HEK293 (cell line): Measurements from ENCODE around the gene CENPO.

ENCODE experiments used
- HOXA7 ChIP-seq: sonication (generic); formaldehyde crosslinking; IDR thresholded peaks from 2 replicates; pipeline ENCODE4 v1.8.1; 2022; ENCODE audit warnings: missing genetic modification reagents, borderline replicate concordance
- HOXD13 ChIP-seq: sonication (generic); formaldehyde crosslinking; IDR thresholded peaks from 2 replicates; pipeline ENCODE4 v1.8.0; 2022; ENCODE audit warnings: missing genetic modification reagents, borderline replicate concordance
- MZF1 ChIP-seq: fragments of 450-650 bp; formaldehyde crosslinking; IDR thresholded peaks from 2 replicates; pipeline ENCODE4 v1.5.1; 2017; ENCODE audit warnings: missing biosample characterization, missing genetic modification characterization, borderline replicate concordance
- SETDB1 ChIP-seq: IDR thresholded peaks from one replicate; pipeline ENCODE4 v1.6.1; 2017; ENCODE audit warnings: mild to moderate bottlenecking, low read length, moderate library complexity, mixed read lengths; ENCODE audit not compliant: insufficient read length
- ZNF274 ChIP-seq, 2 experiments: fragments of 200-500 bp in 1 of 2; fragments of 450-650 bp in 1 of 2; sonication (Bioruptor generic) in 1 of 2; formaldehyde crosslinking in 1 of 2; IDR thresholded peaks; 2 replicates each; pipeline versions ENCODE4 v1.5.1 to v1.6.1; 2014 to 2016; ENCODE audit warnings: borderline replicate concordance in 1 of 2, inconsistent platforms in 1 of 2, low read length in 1 of 2, missing biosample characterization in 1 of 2, missing genetic modification characterization in 1 of 2
- TF ChIP-seq, protein P1 (sequence below): fragments of 450-650 bp; formaldehyde crosslinking; IDR thresholded peaks from 2 replicates; pipeline ENCODE4 v1.5.1; 2016; ENCODE audit warnings: missing biosample characterization, missing genetic modification characterization
- TF ChIP-seq, protein P2 (sequence below): fragments of 450-650 bp; formaldehyde crosslinking; IDR thresholded peaks from 2 replicates; pipeline ENCODE4 v1.5.1; 2016; ENCODE audit warnings: missing biosample characterization, missing genetic modification characterization

DNA sequence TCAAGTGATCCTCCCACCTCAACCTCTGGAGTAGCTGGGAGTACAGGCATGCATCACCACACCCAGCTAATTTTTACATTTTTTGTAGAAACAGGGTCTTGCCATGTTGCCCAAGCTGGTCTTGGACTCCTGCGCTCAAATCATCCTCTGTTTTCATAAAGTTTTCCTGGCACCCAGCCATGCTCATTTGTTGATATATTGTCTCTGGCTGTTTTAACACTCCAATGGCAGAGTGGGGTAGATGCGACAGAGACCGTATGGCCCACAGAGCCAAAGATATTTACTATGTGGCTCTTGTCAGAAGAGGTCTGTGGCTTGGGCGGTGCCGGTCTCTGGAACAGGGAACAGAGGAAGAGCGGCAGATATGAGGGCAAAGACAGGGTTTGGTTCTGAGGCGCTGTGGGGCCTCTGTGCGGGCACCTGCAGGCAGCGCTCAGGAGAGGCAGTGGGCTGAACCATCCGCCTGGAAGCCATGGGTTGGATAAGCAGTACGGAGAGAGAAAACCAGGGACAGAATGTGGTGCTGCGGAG, 50.2 kb downstream of the CENPO start:
- TF ChIP-seq, protein P1, sequence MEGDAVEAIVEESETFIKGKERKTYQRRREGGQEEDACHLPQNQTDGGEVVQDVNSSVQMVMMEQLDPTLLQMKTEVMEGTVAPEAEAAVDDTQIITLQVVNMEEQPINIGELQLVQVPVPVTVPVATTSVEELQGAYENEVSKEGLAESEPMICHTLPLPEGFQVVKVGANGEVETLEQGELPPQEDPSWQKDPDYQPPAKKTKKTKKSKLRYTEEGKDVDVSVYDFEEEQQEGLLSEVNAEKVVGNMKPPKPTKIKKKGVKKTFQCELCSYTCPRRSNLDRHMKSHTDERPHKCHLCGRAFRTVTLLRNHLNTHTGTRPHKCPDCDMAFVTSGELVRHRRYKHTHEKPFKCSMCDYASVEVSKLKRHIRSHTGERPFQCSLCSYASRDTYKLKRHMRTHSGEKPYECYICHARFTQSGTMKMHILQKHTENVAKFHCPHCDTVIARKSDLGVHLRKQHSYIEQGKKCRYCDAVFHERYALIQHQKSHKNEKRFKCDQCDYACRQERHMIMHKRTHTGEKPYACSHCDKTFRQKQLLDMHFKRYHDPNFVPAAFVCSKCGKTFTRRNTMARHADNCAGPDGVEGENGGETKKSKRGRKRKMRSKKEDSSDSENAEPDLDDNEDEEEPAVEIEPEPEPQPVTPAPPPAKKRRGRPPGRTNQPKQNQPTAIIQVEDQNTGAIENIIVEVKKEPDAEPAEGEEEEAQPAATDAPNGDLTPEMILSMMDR (tag by site-specific recombination): no peak
- TF ChIP-seq SETDB1: no peak
- TF ChIP-seq, protein P2, sequence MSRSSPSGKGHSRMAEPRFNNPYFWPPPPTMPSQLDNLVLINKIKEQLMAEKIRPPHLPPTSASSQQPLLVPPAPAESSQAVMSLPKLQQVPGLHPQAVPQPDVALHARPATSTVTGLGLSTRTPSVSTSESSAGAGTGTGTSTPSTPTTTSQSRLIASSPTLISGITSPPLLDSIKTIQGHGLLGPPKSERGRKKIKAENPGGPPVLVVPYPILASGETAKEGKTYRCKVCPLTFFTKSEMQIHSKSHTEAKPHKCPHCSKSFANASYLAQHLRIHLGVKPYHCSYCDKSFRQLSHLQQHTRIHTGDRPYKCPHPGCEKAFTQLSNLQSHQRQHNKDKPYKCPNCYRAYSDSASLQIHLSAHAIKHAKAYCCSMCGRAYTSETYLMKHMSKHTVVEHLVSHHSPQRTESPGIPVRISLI (tag by site-specific recombination): no peak
- TF ChIP-seq MZF1 (tag by site-specific recombination): no peak
- TF ChIP-seq HOXA7 (CRISPR knock-in tag): no peak
- TF ChIP-seq ZNF274 (IDR thresholded peaks at IDR 0.05; ENCODE audit: low read length): no peak
- no peak for TF ChIP-seq ZNF274 (tag by site-specific recombination; IDR thresholded peaks at IDR 0.05; ENCODE audit: borderline replicate concordance)
- TF ChIP-seq HOXD13 (CRISPR knock-in tag): no peak
